Inferior parietal cortex (tissue), 1 donor: ENCODE measurements around the gene FBXO45.
"Not testable (repeated sequence)": the region's sequence is repeated elsewhere in the genome, so short reads cannot be mapped to it uniquely, and the experiment has no call there.

ENCODE experiments used
- DNase-seq: peaks from one replicate; pipeline ENCODE4 v3.0.0-alpha.2; 2016; ENCODE audit errors: extremely low spot score

FBXO45 gene

GRCh38 chr3:196619223-196619622 is 50.8 kb downstream of the FBXO45 start:
- no peak for DNase-seq

DNA sequence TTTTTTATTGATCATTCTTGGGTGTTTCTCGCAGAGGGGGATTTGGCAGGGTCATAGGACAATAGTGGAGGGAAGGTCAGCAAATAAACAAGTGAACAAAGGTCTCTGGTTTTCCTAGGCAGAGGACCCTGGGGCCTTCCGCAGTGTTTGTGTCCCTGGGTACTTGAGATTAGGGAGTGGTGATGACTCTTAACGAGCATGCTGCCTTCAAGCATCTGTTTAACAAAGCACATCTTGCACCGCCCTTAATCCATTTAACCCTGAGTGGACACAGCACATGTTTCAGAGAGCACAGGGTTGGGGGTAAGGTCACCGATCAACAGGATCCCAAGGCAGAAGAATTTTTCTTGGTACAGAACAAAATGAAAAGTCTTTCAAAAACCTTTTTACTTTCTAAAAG is 51.2 kb downstream of the FBXO45 start:
- DNase-seq: not testable (repeated sequence)

DNA sequence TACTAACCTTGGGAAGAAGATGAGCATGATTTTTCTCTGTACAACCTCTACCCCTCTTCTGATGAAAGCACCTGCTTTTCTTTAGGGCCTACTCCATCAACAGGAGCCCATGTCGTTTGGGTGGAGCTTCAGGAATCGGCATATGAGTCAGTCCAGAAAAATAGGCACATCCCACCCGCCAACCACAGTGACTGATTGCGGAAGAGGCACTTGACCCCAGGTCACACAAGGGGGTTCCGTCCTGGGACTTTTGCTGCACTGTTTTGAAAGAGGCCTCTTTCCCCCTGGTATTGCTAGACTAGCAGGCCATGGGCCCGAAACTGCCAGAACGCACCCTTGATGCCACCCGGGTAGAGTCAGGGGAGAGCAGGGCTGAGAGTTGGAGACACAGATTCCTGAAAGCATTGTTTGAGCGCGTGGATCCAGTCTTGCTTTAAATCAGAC is 51.7 kb downstream of the FBXO45 start:
- DNase-seq: no peak

DNA sequence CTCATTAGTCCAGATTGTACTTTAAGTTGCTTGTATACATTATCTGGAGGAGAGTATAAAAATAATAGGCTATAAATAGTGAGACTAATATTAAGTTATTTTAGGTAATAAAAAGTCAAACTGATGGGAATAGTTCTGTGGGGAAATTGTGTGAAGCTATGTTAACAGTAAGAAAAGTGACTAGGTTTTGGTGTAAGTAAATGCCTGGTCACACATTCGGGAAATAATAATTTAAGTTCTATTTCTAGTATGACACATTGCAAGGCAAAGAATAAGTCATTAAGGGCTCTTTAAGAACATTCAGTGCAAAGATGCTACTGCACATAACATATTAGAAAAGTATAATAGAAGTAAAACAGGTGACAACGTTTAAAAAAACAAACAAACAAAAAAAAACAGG is 52.2 kb downstream of the FBXO45 start:
- no peak for DNase-seq

- DNase-seq: no peak
Measured at GRCh38 chr3:196621611-196622010, 53.2 kb downstream of the FBXO45 start.

DNA sequence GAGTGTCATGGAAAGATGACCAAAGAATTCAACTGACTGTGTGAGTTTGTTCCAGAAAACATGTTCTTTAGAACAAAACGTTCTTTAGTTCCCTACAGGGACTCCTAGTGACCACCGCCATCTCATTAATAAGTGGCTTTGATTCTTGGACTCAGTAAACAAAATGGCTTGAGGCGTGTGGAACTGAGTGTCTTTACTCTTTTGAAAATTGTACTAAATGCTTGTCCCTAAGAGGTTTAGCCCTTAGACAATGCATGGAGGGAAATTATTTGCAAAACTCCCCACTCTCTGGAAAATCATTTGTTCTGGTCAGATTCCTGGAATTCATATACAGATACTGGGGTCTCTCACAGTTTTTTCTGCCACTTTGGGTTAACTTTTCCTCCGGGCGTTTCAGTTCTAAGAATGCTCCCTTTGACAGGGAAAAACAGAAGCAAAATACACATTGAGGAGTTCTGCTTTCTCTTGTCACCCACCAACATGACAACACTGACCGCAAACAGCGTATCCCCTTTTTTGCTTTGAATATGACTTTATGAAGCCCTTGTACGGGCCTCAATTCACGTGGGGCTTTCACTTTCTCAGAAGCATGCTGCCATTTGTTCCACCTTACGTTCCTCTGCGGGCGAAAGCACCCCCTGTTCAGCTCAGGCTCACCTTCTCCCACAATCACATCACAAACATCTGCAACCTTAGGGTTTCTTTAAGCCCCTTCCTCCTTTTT is 55.8 kb downstream of the FBXO45 start:
- DNase-seq: no peak

- DNase-seq: no peak
Measured at GRCh38 chr3:196624907-196625306, 56.4 kb downstream of the FBXO45 start.

DNA sequence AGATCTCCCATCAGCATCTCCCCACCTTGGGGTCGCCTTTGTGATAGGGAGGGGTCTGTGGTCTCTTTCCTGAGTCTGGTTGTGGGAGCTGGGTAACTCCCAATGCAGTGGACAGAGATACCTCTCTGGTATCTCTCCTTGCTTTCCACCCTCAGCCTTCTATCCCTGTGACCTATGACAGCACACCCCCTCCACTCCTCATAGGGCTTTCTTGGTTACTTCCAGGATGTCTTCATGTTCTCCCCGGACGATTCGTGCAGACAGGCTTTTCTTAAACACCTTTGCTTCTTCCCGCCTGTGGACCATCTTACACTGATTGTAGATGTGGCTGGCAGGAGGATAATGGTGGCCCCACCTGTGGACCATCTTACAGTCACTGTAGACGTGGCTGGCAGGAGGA is 56.9 kb downstream of the FBXO45 start:
- DNase-seq: no peak

GRCh38 chr3:196627918-196628231 is 59.4 kb downstream of the FBXO45 start:
- DNase-seq: no peak

- no peak for DNase-seq
Measured at GRCh38 chr3:196629228-196629627, 60.8 kb downstream of the FBXO45 start.

GRCh38 chr3:196631682-196632045 is 63.2 kb downstream of the FBXO45 start:
- no peak for DNase-seq

DNA sequence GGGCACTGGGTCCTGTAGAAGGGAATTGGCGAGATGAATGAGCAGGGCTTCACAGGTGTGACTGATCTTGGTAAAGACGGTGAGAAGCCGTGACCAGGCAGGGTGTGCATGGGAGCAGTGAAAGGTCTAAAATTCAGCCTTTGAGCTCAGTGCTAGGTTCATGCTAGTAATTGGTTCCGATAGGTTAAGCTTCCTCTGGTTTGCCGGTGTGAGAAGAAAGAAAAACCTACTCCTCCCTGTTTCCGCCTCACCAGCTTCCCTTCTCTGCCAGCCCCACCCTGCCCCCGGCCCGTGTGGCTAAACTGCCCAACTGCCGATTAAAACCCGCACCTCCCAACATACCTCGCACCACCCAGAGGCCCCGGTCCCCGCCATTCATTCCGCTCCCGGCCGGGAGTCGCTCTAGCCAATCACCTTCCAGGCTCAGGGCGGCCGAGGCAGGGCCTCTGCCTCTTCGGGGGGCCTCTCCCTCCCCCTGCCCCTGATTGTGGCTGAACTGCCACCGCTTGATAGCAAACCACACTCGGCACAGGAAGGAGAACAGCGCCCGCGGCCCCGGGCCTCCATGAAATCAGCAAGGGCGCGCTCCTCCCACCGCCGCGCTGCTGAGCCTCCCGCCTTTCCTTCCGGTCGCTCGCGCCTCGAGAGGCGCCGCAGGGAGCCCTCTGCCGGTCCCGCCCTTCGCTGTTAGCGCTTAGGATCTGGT is 63.7 kb downstream of the FBXO45 start:
- peak; percentile 82 for DNase-seq

GRCh38 chr3:196633555-196634151 is 65.2 kb downstream of the FBXO45 start:
- DNase-seq: no peak

- DNase-seq: no peak
Measured at GRCh38 chr3:196634224-196634623, 65.8 kb downstream of the FBXO45 start.

- DNase-seq: no peak
Measured at GRCh38 chr3:196634829-196635228, 66.4 kb downstream of the FBXO45 start.

- no peak for DNase-seq
Measured at GRCh38 chr3:196636369-196637349, 68.2 kb downstream of the FBXO45 start.

DNA sequence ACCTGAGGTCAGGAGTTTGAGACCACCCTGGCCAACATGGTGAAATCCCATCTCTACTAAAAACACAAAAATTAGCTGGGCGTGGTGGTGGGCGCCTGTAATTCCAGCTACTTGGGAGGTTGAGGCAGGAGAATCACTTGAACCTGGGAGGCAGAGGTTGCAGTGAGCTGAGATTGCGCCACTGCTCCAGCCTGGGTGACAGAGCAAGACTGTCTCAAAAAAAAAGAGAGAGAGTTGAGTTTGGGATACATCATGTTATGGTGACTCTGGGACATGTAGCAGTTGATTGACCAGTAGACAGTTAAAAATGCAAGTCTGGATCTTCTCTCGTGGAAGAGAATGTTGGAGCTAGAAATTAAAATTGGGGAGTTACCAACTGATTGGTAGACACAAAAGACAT is 69.5 kb downstream of the FBXO45 start:
- not testable (repeated sequence) for DNase-seq
